Measurements from ENCODE around the gene UBB. TPM values are rescaled to one million over a fixed set of nuclear protein-coding genes. Genes with fewer than 3 reads are reported as not detected.
A peak's percentile ranks its signal among the peaks of the same experiment; 100 is the strongest.

The UBB gene
- total and polyA plus RNA-seq, 10 donors = 697 to 1,795 (median 1,033) TPM

DNA sequence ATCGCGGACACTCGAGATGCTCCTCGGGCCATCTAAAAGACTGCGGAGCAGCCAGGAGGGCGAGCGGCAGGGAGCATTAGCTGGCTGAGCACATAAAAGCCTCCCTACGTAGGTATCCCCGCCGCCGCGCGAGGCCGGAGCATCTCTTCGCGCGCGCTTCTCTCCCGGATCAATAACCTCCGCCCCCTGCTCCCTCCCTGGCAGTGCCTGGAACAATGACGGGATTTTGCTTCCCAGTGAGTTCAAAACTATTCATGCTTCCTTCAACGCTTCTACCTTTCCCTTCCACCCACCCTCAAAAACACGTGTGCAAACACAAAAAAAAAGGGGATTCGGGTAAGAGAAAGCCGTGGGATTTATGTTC, 28.6 kb upstream of the UBB start:
- H3K27ac ChIP-seq = no peak overlapping the region
- TF ChIP-seq POLR2A (IDR thresholded peaks at IDR 0.05) (no peak), POLR2AphosphoS5 (IDR thresholded peaks at IDR 0.05) (no peak)
- TF ChIP-seq, protein P1, sequence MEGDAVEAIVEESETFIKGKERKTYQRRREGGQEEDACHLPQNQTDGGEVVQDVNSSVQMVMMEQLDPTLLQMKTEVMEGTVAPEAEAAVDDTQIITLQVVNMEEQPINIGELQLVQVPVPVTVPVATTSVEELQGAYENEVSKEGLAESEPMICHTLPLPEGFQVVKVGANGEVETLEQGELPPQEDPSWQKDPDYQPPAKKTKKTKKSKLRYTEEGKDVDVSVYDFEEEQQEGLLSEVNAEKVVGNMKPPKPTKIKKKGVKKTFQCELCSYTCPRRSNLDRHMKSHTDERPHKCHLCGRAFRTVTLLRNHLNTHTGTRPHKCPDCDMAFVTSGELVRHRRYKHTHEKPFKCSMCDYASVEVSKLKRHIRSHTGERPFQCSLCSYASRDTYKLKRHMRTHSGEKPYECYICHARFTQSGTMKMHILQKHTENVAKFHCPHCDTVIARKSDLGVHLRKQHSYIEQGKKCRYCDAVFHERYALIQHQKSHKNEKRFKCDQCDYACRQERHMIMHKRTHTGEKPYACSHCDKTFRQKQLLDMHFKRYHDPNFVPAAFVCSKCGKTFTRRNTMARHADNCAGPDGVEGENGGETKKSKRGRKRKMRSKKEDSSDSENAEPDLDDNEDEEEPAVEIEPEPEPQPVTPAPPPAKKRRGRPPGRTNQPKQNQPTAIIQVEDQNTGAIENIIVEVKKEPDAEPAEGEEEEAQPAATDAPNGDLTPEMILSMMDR (IDR thresholded peaks at IDR 0.05 in 8 of 11, conservative IDR thresholded peaks at IDR 0.05 in 3 of 11) = no peak
- no peaks in the 10 kb centered on the region for H3K9me3 ChIP-seq
- H3K36me3 ChIP-seq = peaks cover 0 to 16% (median 9%) of the 10 kb centered on the region in 6 donors
- peak overlapping the region; percentile 62 to 76 (median 70) for H3K4me3 ChIP-seq
- peaks cover 0 to 15% (median 0%) of the 10 kb centered on the region in 7 donors for H3K27me3 ChIP-seq (replicated peaks in 1 of 7)
- DNase-seq = peak; percentile 77
- WGBS, 5 donors = 3 to 6% (median 4%) methylated on average over 25 of the region's 25 CpGs
- intact Hi-C loops (cut with DNase I; ENCODE audit: low total_unique reads) = loop anchor here (10.0 kb wide), 1 partner anchor 243 kb away; no protein-coding TSS in a partner anchor
- H3K4me1 ChIP-seq = peaks cover 0 to 26% (median 17%) of the 10 kb centered on the region in 6 donors

DNA sequence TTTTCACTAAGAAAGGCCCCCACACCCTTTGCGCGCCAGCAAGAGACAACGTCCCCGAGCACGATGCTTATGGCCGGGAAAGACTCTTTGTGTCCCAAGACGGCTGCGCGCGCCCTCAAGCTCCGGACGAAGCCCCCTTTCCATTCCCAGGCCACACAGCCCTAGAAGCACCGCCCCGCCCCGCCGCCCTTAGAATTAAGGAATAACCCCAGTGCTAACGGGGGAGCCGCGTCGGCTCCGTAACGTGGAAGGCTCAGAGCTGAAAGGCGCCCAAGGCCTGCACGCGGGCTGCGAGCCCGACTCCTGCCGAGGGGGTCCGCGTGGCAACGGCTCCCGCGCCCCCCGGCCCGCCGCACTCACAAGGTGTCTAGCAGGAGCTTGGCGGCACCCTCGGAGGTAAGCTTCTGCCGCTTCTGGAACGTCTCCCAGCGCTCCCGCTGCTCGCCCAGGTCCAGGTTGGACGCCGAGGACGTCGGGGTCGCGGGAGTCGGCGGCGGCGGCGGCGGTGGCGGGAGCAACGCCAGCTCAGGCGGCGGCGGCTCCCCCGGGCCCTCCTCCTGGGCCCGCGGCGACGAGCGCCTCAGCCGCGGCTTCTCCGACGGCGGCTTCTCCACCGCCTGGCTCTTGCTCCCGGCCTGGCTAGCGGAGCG, 28.1 kb upstream of the UBB start:
- peak overlapping the region in 5 of 8 donors; percentile 20 to 70 (median 53) for H3K27ac ChIP-seq

DNA sequence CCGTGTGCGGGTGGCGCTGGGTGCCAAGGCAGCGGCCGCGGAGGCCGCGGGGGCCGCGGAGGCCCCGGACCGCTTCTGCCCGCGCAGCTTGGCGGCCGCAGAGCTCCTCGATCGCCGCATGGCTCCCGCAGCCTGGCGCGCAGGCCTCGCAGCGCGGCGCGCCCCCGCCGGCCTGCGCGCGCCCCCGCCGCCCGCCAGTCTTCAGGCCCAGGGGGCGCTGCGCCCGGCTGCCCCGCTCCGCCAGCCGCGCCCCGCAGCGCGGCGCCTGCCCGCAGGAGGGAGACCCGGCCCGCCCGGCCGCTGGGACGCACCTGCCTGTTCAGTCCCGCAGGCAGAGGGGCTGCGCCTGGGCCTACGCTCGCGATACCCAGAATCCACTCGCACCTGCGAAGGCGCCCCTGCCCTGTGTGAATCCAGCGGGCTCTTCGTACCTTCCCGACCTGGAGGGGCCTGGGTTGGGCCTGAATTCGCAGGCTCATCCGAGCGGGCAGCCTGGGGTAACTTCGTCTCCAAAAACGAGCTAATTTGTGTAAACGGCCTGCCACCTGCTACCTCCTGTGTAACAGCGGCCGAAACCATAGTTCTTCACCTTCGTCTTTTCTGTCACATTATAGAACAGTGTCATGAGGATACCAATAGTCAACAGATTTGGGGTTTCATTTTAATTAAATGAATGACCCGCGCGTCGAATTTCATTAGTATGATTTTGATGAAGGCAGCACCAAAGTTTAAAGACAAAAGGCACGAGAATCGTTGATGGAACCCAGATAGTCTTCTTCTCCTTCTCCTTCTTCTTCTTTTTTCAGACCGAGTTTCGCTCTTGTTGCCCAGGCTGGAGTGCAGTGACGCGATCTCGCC, 27.3 kb upstream of the UBB start, which contains the start of gene CENPV:
CENPV (minus strand) TSS at position 153 of the 858 bp plus-strand sequence; CDS start at position 120, 33 bp downstream.
- H3K36me3 ChIP-seq = peaks cover 0 to 11% (median 7%) of the 10 kb centered on the region in 6 donors
- 14 to 61% (median 35%) methylated on average over 20 to 83 of the region's 83 CpGs for WGBS, 5 donors
- H3K9me3 ChIP-seq = no peaks in the 10 kb centered on the region
- H3K27ac ChIP-seq = peak within 1 kb of the TSS in 5 of 8 donors; percentile 20 to 70 (median 53)
- peak; percentile 89 for DNase-seq
- H3K27me3 ChIP-seq (replicated peaks in 1 of 7) = peaks cover 0 to 15% (median 0%) of the 10 kb centered on the region in 7 donors
- H3K4me1 ChIP-seq = peaks cover 0 to 26% (median 17%) of the 10 kb centered on the region in 6 donors
- intact Hi-C loops (cut with DNase I; ENCODE audit: low total_unique reads) = loop anchor here (10.0 kb wide), 1 partner anchor 241 kb away; no protein-coding TSS in a partner anchor
- peak within 1 kb of the TSS; percentile 62 to 76 (median 70) for H3K4me3 ChIP-seq
- TF ChIP-seq POLR2AphosphoS5 (IDR thresholded peaks at IDR 0.05) (peak in 1 of 3 donors; percentile 28), POLR2A (IDR thresholded peaks at IDR 0.05) (no peak)
- TF ChIP-seq, protein P1 (IDR thresholded peaks at IDR 0.05 in 8 of 11, conservative IDR thresholded peaks at IDR 0.05 in 3 of 11) = peak in 2 of 11 experiments; percentile 27 to 30

More for the DNA sequence above, 28.1 kb upstream of the UBB start:
- WGBS, 5 donors = 0 to 1% (median 0%) methylated on average over 24 to 75 of the region's 75 CpGs
- no peak for TF ChIP-seq POLR2A (IDR thresholded peaks at IDR 0.05)
- TF ChIP-seq POLR2AphosphoS5 (IDR thresholded peaks at IDR 0.05) = peak in 2 of 3 donors; percentile 35 to 65
- peak; percentile 85 for DNase-seq
- Histone ChIP-seq H3K27me3 (replicated peaks in 1 of 7) (peaks cover 0 to 15% (median 0%) of the 10 kb centered on the region in 7 donors), H3K4me1 (peaks cover 0 to 26% (median 17%) of the 10 kb centered on the region in 6 donors), H3K4me3 (peak overlapping the region; percentile 62 to 76 (median 70)), H3K36me3 (peaks cover 0 to 16% (median 9%) of the 10 kb centered on the region in 6 donors), H3K9me3 (no peaks in the 10 kb centered on the region)
- intact Hi-C loops (cut with DNase I; ENCODE audit: low total_unique reads) = loop anchor here (10.0 kb wide), 1 partner anchor 242 kb away; no protein-coding TSS in a partner anchor

DNA sequence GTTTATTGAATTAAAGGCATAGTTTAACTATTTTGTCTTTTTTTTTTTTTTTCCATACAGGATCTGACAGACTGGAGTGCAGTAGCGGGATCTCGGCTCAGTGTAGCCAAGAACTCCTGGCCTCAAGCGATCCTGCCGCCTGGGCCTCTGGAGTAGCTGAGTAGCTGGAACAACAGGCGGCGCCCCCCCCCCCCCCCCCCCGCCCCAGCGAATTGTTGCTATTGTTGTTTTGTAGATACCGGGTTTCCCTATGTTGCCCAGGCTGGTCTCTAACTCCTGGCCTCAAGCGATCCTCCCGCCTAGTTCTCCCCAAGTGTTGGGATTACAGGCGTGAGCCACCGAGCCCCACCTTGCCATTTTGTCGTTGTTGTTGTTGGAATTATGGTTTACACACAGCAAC, 26.3 kb upstream of the UBB start:
- intact Hi-C loops (cut with DNase I; ENCODE audit: low total_unique reads) = loop anchor here (10.0 kb wide), 1 partner anchor 240 kb away; no protein-coding TSS in a partner anchor
- Histone ChIP-seq H3K36me3 (peaks cover 0 to under 1% (median 0%) of the 10 kb centered on the region in 6 donors), H3K27me3 (replicated peaks in 1 of 7) (peaks cover 0 to 15% (median 0%) of the 10 kb centered on the region in 7 donors), H3K4me3 (no peak overlapping the region), H3K9me3 (no peaks in the 10 kb centered on the region), H3K4me1 (peaks cover 0 to 26% (median 17%) of the 10 kb centered on the region in 6 donors), H3K27ac (no peak overlapping the region)
- WGBS, 5 donors = 92 to 96% (median 94%) methylated on average over 13 to 14 of the region's 14 CpGs
- TF ChIP-seq, protein P1 (IDR thresholded peaks at IDR 0.05 in 8 of 11, conservative IDR thresholded peaks at IDR 0.05 in 3 of 11) = no peak
- DNase-seq = no peak
